Endothelial cell of hepatic sinusoid (primary cell): ENCODE measurements around the gene EPB42.
"Not testable (repeated sequence)": the region's sequence is repeated elsewhere in the genome, so short reads cannot be mapped to it uniquely, and the experiment has no call there.

Experiments
- in situ Hi-C: cut with HindIII; loops from 2 replicates; pipeline ENCODE4 v1.10.0; 2017; ENCODE audit warnings: low sequenced_read_pairs

EPB42 gene

DNA sequence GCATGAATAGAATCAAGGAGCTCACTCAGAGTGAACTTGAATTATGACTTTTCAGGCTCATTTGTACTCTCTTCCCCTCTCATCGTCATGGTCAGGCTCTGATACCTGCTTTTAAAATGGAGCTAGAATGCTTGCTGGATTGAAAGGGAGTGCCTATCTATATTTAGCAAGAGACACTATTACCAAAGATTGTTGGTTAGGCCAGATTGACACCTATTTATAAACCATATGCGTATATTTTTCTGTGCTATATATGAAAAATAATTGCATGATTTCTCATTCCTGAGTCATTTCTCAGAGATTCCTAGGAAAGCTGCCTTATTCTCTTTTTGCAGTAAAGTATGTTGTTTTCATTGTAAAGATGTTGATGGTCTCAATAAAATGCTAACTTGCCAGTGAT is 26.0 kb downstream of the EPB42 start:
- in situ Hi-C loops = loop anchor here (5.0 kb wide), 2 partner anchors 43 to 92 kb away; no protein-coding TSS in a partner anchor

DNA sequence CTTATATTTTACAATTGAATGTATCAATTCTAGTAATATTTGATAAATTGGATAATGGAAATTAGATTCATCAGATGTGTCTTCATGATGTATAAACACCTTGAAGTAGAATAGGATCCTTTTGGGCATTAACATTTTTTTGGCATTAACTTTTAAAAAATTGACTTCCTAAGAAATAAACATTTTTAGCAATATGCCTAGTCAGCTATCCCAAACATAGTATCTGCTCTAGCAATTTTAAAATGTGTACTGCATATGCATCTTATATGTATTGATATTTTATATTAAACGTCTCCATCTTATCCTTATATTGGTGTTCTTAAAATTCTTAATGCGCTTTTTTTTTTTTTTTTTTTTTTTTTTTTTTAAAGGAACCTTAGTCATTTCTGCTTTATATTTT is 27.1 kb downstream of the EPB42 start:
- in situ Hi-C loops = loop anchor here (5.0 kb wide), 2 partner anchors 44 to 91 kb away; no protein-coding TSS in a partner anchor

DNA sequence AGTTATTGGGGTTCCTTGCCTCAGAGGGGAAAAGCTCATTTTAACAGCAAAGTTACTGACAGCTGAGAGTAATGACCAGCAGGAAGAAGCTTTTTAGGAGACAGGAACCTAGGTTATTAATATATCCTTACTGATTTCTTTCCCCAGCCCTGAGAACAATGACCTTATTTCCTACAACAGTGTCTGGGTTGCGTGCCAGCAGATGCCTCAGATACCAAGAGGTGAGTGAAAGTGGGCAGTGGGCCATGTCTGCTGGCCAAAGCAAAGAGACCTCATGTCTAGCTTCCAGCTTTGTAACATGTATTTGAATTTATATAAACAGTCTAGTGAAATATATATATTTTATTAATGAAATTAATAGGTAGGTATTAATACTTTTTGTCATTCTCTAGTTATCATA is 30.6 kb downstream of the EPB42 start:
- in situ Hi-C loops = loop anchor here (5.0 kb wide), 2 partner anchors 47 to 88 kb away; no protein-coding TSS in a partner anchor

DNA sequence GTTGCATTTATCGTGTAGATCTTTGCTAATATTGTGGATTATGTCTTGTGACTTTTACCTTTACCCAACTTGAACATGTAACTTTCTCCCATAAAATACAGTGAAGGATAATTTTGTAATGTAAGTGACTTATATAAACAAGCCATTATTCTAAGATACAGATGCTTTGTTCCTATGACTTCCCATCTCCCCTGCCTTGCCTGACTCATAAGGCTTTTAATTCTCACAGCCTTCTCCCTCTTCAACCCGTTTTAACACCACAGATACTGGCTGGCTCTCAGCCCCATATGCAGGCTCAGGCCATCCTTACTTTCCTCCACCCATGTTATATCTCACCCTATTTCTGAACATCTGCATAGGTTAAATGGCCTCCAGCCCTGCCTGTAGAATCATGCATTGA is 31.5 kb downstream of the EPB42 start:
- in situ Hi-C loops = no loop called here

DNA sequence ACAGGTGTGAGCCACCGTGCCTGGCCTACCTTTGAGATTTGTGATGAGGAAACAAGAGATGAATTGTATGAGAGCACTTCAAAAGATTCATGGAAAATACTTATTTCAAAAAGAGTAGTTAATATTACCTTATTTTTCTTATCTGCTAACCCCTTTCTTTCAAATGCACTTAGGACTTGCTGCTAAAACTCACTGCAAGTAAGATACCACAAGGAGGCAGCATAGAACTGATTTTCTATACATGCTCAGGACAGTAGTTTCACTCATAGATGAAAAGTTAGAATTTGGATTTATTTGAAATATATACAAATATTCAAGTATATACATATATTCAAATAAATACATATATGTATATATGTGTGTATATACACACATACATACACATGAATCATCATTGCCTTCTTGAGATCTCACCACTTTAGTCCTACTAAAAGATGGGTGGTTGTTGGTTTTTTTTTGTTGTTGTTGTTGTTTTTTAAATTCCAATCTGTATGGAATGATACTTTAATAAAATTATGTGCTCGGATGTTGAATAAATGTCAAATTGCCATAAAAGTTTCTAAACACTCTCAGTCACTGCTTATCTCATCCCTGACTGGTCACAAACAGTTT is 33.2 kb downstream of the EPB42 start:
- in situ Hi-C loops = no loop called here

DNA sequence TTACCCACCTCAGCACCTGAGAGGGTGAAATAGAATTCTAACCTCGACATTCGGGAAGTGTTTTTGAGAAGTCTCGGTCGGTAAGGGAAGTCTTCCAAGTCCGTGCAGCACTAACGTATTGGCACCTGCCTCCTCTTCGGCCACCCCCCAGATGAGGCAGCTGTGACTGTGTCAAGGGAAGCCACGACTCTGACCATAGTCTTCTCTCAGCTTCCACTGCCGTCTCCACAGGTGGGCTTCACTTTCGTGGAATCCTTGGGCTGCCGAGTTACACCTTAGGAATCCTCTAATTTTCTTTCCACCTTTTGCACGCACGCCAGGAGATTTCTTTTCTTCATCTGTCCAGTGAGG is 34.8 kb downstream of the EPB42 start:
- in situ Hi-C loops = no loop called here

DNA sequence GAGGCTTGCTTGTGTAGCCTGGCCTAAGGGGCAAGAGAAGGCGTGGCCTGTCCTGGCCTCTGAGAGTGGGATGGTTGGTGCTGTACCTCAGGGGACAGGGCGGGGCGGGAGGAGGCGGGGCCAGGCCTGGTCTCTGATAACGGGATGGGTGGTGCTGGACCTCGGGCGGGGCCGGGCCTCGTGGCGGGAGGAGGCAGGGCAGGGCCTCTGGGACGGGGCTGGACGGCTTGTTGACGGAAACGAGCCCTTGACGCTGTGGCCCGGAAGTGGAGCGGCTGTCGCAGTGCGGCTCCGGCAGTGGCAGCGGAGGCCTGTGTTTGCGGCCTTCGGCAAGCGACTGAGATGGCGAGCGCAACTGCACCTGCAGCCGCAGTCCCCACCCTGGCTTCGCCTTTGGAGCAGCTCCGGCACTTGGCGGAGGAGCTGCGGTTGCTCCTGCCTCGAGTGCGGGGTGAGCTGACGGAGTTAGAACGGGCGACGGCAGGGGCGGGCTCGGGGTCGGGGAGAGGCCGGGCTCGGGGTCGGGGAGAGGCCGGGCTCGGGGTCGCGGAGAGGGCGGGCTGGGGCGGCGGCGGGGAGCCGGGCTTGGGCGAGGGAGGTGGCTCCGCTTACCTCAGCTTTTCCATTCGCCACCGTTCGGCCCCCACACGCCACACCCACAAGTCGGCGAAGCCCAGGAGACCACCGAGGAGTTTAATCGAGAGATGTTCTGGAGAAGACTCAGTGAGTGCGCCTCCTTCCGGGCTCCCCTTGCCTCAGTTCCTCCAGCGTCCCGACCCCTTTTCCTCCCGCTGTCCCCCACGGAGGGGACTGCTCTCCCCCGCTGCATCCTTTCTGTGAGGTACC is 35.4 kb downstream of the EPB42 start, which contains the start of gene CCNDBP1:
Gene CCNDBP1, plus strand, starts transcription at position 247 of the 846 bp plus-strand sequence. Its CDS starts 96 bp downstream, at position 343.
- in situ Hi-C loops = no loop called here

DNA sequence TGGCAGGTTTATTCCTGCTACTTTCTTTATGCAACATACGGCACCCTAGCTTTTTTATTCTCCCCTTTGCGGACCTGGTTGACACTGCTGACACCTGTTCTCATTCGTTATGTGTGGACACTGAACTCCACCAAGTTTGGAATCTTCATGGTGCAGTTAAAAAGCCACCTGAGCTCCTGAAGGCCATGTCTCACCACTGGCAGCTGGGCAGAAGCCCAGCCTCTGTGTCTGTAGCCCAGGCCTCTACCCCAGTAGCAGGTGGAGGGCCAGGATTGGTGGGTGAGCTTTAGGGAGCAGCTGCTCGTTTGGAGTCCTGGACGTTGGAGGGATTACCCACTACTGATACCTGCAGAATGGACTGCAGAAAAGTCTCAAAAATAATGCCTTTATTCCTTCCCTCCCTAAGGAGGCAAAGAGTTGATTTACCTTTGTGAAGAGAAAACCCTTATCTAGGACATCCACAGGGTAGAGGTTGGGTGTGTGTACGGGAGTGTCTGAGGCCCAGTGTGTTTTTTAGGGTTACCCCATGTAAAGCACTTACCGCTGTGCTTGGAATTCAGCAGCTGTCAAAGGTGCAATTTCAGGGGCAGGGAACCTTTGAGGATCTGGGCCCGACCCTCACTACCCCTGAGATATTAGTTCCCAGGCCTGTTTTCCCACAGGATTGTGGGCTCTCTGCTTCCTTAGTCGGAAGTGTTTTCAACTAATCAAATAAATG is 36.3 kb downstream of the EPB42 start:
- in situ Hi-C loops = no loop called here

DNA sequence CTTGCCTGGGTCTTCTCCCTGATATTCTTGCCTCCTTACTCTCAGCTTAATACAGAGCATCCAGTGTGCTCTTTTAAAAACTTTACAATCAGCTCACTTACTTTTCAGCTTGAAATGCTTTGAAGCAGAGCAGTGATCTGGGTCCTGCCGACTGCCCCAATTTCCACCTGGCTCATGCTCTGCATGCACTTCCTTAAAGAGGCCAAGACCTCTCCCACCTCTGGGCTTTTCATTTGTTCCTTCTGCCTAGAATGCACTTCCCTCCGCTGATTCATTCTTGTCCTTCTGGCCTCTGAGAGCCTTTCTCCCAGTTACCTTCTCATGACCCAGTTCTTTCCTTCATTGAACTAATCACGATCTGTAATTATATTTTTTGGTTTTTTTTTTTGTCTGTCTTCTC is 37.5 kb downstream of the EPB42 start:
- in situ Hi-C loops = no loop called here

DNA sequence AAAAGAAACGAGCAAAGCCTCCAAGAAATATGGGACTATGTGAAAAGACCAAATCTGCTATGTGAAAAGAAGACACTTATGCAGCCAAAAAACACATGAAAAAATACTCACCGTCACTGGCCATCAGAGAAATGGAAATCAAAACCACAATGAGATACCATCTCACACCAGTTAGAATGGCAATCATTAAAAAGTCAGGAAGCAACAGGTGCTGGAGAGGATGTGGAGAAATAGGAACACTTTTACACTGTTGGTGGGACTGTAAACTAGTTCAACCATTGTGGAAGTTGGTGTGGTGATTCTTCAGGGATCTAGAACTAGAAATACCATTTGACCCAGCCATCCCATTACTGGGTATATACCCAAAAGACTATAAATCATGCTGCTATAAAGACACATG is 43.7 kb downstream of the EPB42 start:
- in situ Hi-C loops = not testable (repeated sequence)

DNA sequence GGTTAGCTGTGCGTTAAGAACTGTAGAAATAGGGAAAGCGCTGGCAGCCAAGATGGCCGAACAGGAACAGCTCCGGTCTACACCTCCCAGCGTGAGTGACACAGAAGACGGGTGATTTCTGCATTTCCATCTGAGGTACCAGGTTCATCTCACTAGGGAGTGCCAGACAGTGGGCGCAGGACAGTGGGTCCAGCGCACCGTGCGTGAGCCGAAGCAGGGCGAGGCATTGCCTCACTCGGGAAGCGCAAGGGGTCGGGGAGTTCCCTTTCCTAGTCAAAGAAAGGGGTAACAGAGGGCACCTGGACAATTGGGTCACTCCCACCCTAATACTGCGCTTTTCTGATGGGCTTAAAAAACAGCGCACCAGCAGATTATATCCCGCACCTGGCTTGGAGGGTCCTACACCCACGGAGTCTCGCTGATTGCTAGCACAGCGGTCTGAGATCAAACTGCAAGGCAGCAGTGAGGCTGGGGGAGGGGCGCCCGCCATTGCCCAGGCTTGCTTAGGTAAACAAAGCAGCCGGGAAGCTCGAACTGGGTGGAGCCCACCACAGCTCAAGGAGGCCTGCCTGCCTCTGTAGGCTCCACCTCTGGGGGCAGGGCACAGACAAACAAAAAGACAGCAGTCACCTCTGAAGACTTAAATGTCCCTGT is 45.0 kb downstream of the EPB42 start:
- in situ Hi-C loops = not testable (repeated sequence)

DNA sequence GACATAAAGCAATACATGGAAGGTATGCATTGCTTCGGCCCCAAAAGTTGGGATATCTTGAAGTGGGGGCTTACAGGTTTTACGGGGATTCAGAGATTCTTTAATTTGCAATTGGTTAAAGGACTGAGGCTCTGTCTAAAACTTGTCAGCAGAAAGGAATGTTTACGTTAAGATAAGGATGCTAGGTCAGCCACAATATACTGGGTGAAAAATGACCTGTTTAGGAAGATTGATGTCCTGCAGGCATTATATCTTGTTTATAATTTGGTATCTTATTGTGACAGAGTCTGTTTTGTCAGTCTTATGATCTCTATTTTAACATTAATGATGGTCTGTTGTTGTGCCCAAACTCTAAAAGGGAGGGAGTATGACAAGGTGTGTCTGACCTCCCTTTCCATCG is 50.9 kb downstream of the EPB42 start:
- in situ Hi-C loops = no loop called here

DNA sequence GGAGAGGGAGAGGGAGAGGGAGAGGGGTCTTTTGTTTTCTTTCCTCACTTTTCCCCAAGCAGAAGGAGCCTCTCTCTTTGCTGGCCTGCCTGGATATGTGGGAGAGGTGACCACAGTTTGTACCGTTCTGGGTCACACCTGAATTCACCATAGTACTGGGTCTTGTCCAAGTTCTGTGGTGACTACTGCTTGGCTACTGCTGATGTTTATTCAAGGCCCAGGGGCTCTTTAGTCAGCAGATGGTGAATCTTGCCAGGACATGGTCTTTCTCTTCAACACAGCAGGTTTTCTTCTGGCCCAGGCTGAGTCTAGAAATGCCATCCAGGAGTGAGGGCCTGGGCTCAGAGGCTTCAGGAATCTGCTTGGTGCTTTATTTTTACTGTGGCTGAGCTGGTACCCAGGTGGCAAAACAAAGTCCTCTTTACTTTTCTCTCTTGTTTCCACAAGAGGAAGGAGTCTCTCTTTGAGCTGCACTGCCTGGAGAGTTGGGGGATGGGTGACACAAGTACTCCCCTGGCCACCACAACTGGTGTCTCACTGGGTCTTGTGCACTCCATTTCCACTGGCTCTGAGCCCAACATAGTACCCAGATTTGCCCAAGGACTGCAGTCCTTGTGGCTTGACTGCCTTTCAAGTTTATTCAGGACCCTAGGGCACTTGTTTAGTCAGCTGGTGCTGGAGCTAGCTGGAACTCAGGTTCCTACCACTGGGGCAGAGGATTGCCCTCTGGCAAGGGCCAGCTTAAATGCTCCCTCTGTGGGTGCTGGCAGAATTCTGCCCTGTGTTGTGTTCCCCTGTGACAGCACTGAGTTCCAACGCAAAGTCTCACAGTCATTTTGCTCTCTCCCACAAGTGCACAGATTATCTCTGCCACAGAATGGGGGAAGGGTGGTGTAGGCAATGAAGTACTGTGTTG is 52.4 kb downstream of the EPB42 start:
- in situ Hi-C loops = no loop called here

DNA sequence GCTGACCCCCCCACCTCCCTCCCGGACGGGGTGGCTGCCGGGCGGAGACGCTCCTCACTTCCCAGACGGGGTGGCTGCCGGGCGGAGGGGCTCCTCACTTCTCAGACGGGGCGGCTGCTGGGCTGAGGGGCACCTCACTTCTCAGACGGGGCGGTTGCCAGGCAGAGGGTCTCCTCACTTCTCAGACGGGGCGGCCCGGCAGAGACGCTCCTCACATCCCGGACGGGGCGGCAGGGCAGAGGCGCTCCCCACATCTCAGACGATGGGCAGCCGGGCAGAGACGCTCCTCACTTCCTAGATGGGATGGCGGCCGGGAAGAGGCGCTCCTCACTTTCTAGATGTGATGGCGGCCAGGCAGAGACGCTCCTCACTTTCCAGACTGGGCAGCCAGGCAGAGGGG is 53.6 kb downstream of the EPB42 start:
- in situ Hi-C loops = not testable (repeated sequence)

DNA sequence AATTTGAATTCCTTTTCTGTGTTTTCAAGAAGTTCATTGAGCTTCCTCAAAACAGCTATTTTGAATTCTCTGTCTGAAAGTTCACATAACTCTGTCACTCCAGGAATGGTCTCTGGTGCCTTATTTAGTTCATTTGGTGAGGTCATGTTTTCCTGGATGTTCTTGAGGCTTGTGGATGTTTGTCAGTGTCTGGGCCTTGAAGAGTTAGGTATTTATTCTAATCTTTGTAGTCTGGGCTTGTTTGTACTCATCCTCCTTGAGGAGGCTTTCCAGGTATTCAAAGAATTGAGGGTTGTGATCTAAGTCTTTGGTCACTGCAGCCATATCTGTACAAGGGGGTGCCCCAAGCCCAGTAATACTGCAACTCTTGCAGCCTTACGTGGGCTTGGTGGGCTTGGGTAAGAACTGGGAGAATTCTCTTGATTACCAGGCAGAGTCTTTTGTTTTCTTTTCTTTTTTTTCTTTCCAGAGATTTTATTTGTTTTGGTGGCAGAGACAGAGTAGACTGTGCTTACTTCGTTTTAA is 55.0 kb downstream of the EPB42 start:
- in situ Hi-C loops = no loop called here

DNA sequence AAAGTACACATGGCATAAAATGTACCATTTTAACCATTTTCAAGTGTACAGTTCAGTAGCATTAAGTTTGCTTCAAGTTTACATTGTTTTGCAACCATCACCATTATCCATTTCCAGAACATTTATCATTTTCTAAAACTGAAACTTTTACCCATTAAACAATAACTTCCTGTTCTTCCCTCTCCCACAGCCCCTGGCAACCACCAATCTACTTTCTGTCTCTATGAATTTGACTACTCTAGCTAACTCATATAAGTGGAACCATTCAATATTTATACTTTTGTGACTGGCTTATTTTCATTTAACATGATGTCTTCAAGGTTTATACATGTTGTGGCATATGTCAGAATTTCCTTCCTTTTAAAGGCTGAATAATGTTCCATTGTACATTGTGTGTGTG is 67.5 kb downstream of the EPB42 start:
- in situ Hi-C loops = no loop called here

DNA sequence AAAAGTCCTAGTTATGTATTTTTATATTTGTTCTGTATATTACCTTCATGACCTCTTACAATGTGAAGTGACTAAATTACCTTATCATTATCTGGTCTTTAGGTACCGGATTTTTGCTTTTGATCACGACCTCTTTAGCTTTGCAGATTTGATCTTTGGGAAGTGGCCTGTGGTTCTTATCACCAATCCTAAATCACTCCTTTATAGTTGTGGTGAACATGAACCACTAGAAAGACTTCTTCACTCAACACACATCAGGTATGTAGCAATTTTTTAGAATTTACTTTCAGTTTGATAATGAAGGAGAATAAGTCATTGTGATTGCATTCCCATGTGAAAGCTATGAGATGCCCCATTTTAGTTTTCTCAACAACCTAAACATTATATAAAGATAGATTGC is 69.1 kb downstream of the EPB42 start:
- in situ Hi-C loops = no loop called here

DNA sequence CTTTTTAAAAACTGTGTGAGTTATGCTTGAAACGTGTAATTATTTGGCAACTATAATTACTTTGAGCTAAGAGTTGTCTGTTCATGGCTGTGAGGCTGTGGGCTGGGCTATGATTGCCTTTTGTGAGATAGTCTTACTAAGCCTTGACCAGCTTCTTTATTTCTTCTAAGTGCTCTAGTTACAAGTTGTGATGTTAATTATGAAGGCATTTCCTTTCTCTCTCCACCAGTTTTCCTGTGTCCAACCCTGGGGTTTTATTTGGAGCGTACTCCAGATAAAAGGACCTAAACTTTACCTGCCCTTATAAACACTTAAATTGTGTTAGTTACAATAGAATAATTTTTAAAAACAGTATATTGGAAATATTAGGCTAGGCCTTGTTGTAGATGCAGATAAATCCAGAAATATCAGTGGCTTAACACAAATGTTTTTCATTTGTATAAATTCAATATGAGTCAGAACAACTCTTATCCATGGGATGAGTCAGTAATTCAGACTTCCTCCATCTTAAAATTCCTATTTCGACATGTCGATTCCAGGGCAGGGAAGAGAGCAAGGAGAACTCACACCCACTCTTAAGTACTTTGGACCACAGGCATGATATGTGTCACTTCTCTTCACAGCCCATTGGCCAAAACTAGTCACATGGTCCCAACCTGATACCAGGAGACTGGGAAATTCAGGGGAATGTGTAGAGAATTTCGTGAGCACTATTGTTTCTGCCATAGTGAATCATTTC is 70.5 kb downstream of the EPB42 start:
- in situ Hi-C loops = no loop called here
